ENCODE results near the gene KRT15. TPM values are rescaled to one million over a fixed set of nuclear protein-coding genes. Genes with fewer than 3 reads are reported as not detected.

Gene KRT15
- total and polyA plus RNA-seq, 2 of the 4 experiments (the other 2 are of a cell fraction) = 2.9 to 5.3 TPM

- no peak for TF ChIP-seq RCOR1 (IDR thresholded peaks at IDR 0.05; ENCODE audit: insufficient replicate concordance, low read length)
Observed at GRCh38 chr17:41555105-41555887, 36.6 kb upstream of the KRT15 start (continued).

GRCh38 chr17:41553987-41554680 lies 35.4 kb upstream of the KRT15 start:
- Histone ChIP-seq H2AK5ac (ENCODE audit: low read depth, low read length) (no peak overlapping the region), H3K79me1 (ENCODE audit: low read depth in 1 of 2, low read length in 2 of 2) (no peaks in the 10 kb centered on the region), H4K20me1 (ENCODE audit: insufficient read depth, low read length) (no peaks in the 10 kb centered on the region), H2BK15ac (ENCODE audit: low read depth, low read length) (no peak overlapping the region), H3K4me2 (ENCODE audit: low read depth, low read length) (no peak overlapping the region), H3K9me3 (ENCODE audit: control insufficient read depth, insufficient read depth, low read length) (no peaks in the 10 kb centered on the region), H3K27me3 (ENCODE audit: control insufficient read depth, insufficient read depth, low read length) (peaks cover 33% of the 10 kb centered on the region), H3K18ac (ENCODE audit: low read depth, low read length) (no peak overlapping the region), H4K8ac (ENCODE audit: low read depth in 2 of 2, low read length in 2 of 2) (no peak overlapping the region), H4K5ac (ENCODE audit: low read depth, low read length) (no peak overlapping the region), H3K27ac (ENCODE audit: insufficient read depth, low read length) (no peak overlapping the region), H4K91ac (ENCODE audit: insufficient read depth, low read depth, low read length) (no peak overlapping the region), H3K36me3 (ENCODE audit: control insufficient read depth, insufficient read depth, low read length) (no peaks in the 10 kb centered on the region), H2AK9ac (replicated peaks; ENCODE audit: low read depth, low read length, poor library complexity) (no peak overlapping the region), H2BK20ac (ENCODE audit: low read depth, low read length) (no peak overlapping the region), H3K9me1 (ENCODE audit: insufficient read depth, low read length) (no peaks in the 10 kb centered on the region), H3K4me1 (ENCODE audit: control insufficient read depth, insufficient read depth, low read length) (peaks cover 2% of the 10 kb centered on the region; the same call in 1 of the 2 replicates), H2BK120ac (ENCODE audit: low read depth, low read length) (no peak overlapping the region), H3K23ac (ENCODE audit: low read depth, low read length) (no peak overlapping the region), H3K4me3 (ENCODE audit: insufficient read depth, low read depth, low read length) (no peak overlapping the region), H3K4ac (ENCODE audit: low read depth, low read length) (no peak overlapping the region), H3K9ac (ENCODE audit: low read depth, low read length) (no peak overlapping the region), H2BK5ac (ENCODE audit: low read depth, low read length, poor library complexity, severe bottlenecking) (no peak overlapping the region), H2AFZ (replicated peaks; ENCODE audit: low read length, poor library complexity) (no peak overlapping the region), H3K56ac (ENCODE audit: extremely low read depth, insufficient read depth, low read length) (no peak overlapping the region), H3K14ac (replicated peaks; ENCODE audit: low read depth, low read length) (no peak overlapping the region)
- no peak for DNase-seq
- intact Hi-C loops (cut with micrococcal nuclease) (no loop called here), in situ Hi-C loops (cut with MboI; ENCODE audit: low sequenced_read_pairs) (loop anchor here (5.0 to 10.0 kb wide), 2 partner anchors 108 to 749 kb away; no protein-coding TSS in a partner anchor), dilution Hi-C loops (cut with HindIII; ENCODE audit: low sequenced_read_pairs, unreplicated experiment) (no loop called here)
- WGBS, 2 experiments (ENCODE audit: extremely low coverage in 2 of 2, insufficient read length in 1 of 2) = no CpG with 5 or more reads among the region's 8 CpGs
- no TSS peak for BruUV-seq (replicated peaks)
- no peak for TF ChIP-seq BHLHE40 (IDR thresholded peaks at IDR 0.05; ENCODE audit: low read depth, low read length)
- TF ChIP-seq CEBPB (IDR thresholded peaks at IDR 0.05; ENCODE audit: low read depth, low read length) = peak; percentile 26; the same call in 1 of the 2 replicates
- TF ChIP-seq FOS (IDR thresholded peaks at IDR 0.05; ENCODE audit: low read depth, low read length) = no peak
- no peak for TF ChIP-seq CHD1 (IDR thresholded peaks at IDR 0.05; ENCODE audit: low read depth, low read length)
- ChIA-PET POLR2A (ENCODE audit: unreplicated experiment) (no interaction called here), CTCF (interaction anchor here (0.7 to 1.6 kb wide), 2 partner anchors 109 to 491 kb away, joined by 3 to 5 read pairs; no protein-coding TSS in a partner anchor)
- no peak for ATAC-seq (ENCODE audit: low read depth)
